ENCODE results near the gene DMXL2. TPM values are rescaled to one million over a fixed set of nuclear protein-coding genes. Genes with fewer than 3 reads are reported as not detected.
"Not testable (repeated sequence)": the region's sequence is repeated elsewhere in the genome, so short reads cannot be mapped to it uniquely, and the experiment has no call there.

Gene DMXL2
- polyA plus RNA-seq, 1 experiment, result 18.6 TPM

GRCh38 chr15:51577636-51578304 is 44.8 kb downstream of the DMXL2 start:
- Histone ChIP-seq H3K27me3 (ENCODE audit: control insufficient read depth, insufficient read depth, low read length) (no peaks in the 10 kb centered on the region), H3K9me3 (ENCODE audit: control insufficient read depth, insufficient read depth, low read length) (no peaks in the 10 kb centered on the region), H3K27ac (ENCODE audit: low read depth, low read length) (no peak overlapping the region), H3K4me3 (ENCODE audit: low read depth, low read length) (no peak overlapping the region)
- no peak for TF ChIP-seq CTCF (IDR thresholded peaks at IDR 0.05; ENCODE audit: low read depth, low read length)
- CTCF ChIA-PET, result no interaction called here
- POLR2A ChIA-PET, result no interaction called here
- DNase-seq (ENCODE audit: low read depth, low spot score), result no peak

DNA sequence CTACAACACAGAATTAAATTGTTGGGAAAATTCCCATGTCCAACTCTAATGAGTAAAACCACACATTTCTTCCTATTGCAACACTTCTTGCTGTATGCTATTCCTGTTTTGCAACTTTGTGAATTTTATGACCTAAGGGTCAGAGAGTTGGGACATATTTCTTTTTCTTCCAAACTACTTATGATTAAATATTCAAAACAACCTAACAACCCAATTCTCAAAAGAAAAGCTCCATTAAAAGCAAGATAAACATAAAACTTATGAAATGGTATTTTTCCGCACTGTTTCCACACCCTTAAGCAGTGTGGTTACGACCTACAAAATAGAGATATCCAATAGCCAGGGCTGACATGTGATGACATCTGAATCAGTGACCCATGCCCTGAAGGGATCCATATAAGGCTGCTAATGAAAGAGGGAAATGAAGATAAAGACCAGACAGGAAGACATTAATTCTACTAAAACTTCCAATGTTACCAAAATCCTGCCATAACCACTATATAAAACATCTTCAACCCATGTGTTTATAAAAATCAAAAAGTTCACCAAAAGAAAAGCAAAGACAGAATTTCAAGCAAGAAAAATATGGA is 45.6 kb downstream of the DMXL2 start:
- no peak for DNase-seq (ENCODE audit: low read depth, low spot score)
- TF ChIP-seq CTCF (IDR thresholded peaks at IDR 0.05; ENCODE audit: low read depth, low read length), result no peak
- ChIA-PET POLR2A (no interaction called here), CTCF (no interaction called here)
- no peaks in the 10 kb centered on the region for H3K9me3 ChIP-seq (ENCODE audit: control insufficient read depth, insufficient read depth, low read length)
- H3K27me3 ChIP-seq (ENCODE audit: control insufficient read depth, insufficient read depth, low read length), result no peaks in the 10 kb centered on the region
- H3K4me3 ChIP-seq (ENCODE audit: low read depth, low read length), result no peak overlapping the region
- no peak overlapping the region for H3K27ac ChIP-seq (ENCODE audit: low read depth, low read length)

- no peaks in the 10 kb centered on the region for H3K27me3 ChIP-seq (ENCODE audit: control insufficient read depth, insufficient read depth, low read length)
- H3K9me3 ChIP-seq (ENCODE audit: control insufficient read depth, insufficient read depth, low read length), result no peaks in the 10 kb centered on the region
- TF ChIP-seq CTCF (IDR thresholded peaks at IDR 0.05; ENCODE audit: low read depth, low read length), result no peak
- CTCF ChIA-PET, result interaction anchor here (1.2 kb wide), 1 partner anchor 200 kb away, joined by 3 read pairs; no protein-coding TSS in a partner anchor
- POLR2A ChIA-PET, result no interaction called here
- H3K4me3 ChIP-seq (ENCODE audit: low read depth, low read length), result no peak overlapping the region
- DNase-seq (ENCODE audit: low read depth, low spot score), result no peak
- H3K27ac ChIP-seq (ENCODE audit: low read depth, low read length), result no peak overlapping the region
Observed at GRCh38 chr15:51576286-51576850, 46.2 kb downstream of the DMXL2 start.

DNA sequence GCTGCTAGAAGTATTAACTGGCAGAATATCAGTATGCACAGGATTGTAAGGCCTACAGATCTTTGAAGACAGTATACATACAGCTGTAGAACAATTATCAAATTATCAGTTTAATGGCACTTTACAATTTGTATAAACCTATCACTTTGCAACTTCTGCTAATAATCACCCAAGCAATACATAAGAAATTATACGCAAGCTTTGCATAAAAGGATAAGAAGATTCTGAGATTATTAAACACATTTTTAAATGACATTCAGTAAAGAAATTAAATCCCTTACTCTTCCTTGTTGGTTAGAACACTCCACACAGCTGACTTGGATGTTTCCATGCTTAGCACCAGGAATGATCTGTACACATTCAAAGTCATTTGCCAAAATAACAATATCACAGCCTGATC is 46.8 kb downstream of the DMXL2 start:
- Histone ChIP-seq H3K9me3 (ENCODE audit: control insufficient read depth, insufficient read depth, low read length) (no peaks in the 10 kb centered on the region), H3K27me3 (ENCODE audit: control insufficient read depth, insufficient read depth, low read length) (no peaks in the 10 kb centered on the region), H3K27ac (ENCODE audit: low read depth, low read length) (no peak overlapping the region), H3K4me3 (ENCODE audit: low read depth, low read length) (no peak overlapping the region)
- POLR2A ChIA-PET, result no interaction called here
- CTCF ChIA-PET, result interaction anchor here (1.2 kb wide), 1 partner anchor 201 kb away, joined by 3 read pairs; no protein-coding TSS in a partner anchor
- TF ChIP-seq CTCF (IDR thresholded peaks at IDR 0.05; ENCODE audit: low read depth, low read length), result no peak
- DNase-seq (ENCODE audit: low read depth, low spot score), result no peak

- H3K27ac ChIP-seq (ENCODE audit: low read depth, low read length); H3K9me3 ChIP-seq (ENCODE audit: control insufficient read depth, insufficient read depth, low read length); H3K27me3 ChIP-seq (ENCODE audit: control insufficient read depth, insufficient read depth, low read length); CTCF ChIA-PET; DNase-seq (ENCODE audit: low read depth, low spot score); POLR2A ChIA-PET; H3K4me3 ChIP-seq (ENCODE audit: low read depth, low read length): not testable (repeated sequence)
Observed at GRCh38 chr15:51573352-51573751, 49.2 kb downstream of the DMXL2 start.

DNA sequence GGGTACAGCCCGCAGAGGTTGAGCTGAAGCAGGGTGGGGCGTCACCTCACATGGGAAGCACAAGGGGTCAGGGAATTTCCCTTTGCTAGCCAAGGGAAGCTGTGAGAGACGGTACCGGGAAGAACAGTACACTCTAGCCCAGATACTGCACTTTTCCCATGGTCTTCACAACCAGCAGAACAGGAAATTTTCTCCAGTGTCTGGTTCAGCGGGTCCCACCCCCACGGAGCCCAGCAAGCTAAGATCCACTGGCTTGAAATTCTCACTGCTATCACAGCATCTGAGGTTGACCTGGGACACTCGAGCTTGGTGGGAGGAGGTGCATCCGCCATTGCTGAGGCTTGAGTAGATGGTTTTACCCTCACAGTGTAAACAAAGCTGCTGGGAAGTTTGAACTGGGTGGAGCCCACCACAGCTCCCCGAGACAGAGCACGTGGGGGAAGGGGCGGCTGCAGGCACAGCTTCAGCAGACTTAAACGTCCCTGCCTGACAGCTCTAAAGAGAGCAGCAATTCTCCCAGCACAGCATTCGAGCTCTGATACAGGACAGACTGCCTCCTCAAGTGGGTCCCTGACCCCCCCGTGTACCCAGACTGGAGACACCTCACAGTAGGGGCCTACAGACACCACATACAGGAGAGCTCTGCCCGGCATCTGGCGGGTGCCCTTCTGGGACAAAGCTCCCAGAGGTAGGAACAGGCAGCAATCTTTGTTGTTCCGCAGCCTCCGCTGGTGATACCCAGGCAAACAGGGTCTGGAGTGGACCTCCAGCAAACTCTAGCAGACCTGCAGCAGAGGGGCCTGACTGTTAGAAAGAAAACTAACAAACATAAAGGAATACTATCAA is 53.4 kb downstream of the DMXL2 start:
- not testable (repeated sequence) for H3K9me3 ChIP-seq (ENCODE audit: control insufficient read depth, insufficient read depth, low read length); H3K4me3 ChIP-seq (ENCODE audit: low read depth, low read length); H3K27me3 ChIP-seq (ENCODE audit: control insufficient read depth, insufficient read depth, low read length); DNase-seq (ENCODE audit: low read depth, low spot score); H3K27ac ChIP-seq (ENCODE audit: low read depth, low read length)
- ChIA-PET CTCF (interaction anchor here (2.4 kb wide), 1 partner anchor 32 kb away, joined by 8 read pairs; no protein-coding TSS in a partner anchor), POLR2A (interaction anchor here (0.6 kb wide), 1 partner anchor 285 kb away, joined by 5 read pairs; no protein-coding TSS in a partner anchor)
